Measurements from ENCODE around the gene ZBTB24. TPM values are rescaled to one million over a fixed set of nuclear protein-coding genes. Genes with fewer than 3 reads are reported as not detected.

ZBTB24 gene
- polyA plus RNA-seq, 6 donors from 2014 or later: 12.0 to 18.5 (median 16.3) TPM

DNA sequence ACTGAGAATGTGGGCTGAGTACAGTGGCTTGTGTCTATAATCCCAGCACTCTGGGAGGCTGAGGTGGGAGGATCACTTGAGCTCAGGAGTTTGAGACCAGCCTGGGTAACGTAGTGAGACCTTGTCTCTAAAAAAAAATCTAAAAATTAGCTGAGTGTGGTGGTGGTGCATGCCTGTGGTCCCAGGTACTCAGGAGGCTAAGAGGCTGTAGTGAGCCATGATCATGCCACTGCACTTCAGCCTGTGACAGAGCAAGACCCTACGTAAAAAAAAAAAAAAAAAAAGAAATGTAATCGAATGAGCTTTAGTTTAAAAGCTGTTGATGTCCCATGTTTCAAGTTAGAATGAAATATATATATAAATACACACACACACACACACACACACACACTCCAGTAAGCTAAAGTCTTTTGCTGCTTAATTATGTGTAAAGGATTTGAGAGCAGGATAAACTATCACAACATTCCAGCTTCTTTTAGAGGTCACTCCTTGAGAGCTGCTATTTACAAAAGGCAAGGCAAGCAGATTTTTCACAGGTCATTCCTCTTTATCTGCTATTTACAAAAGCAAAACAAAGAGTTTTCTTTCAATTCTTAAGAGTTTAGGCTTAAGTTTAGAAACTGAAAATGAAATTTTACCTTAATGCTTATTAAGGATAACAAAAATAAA is 22.7 kb downstream of the ZBTB24 start:
- Mint-ChIP-seq H3K27me3 (no peaks in the 10 kb centered on the region), H3K27ac (peak overlapping the region; percentile 78 to 100 (median 96)), H3K4me1 (peaks cover 43 to 72% (median 54%) of the 10 kb centered on the region in 3 donors), H3K36me3 (peaks cover 9 to 15% of the 10 kb centered on the region in 2 donors), H3K9me3 (peaks cover 0 to 9% (median 0%) of the 10 kb centered on the region in 7 donors), H3K4me3 (peak overlapping the region in 1 of 8 donors; percentile 36)
- no peak for ATAC-seq (ENCODE audit: low read depth in 2 of 2)
- no peak for DNase-seq

DNA sequence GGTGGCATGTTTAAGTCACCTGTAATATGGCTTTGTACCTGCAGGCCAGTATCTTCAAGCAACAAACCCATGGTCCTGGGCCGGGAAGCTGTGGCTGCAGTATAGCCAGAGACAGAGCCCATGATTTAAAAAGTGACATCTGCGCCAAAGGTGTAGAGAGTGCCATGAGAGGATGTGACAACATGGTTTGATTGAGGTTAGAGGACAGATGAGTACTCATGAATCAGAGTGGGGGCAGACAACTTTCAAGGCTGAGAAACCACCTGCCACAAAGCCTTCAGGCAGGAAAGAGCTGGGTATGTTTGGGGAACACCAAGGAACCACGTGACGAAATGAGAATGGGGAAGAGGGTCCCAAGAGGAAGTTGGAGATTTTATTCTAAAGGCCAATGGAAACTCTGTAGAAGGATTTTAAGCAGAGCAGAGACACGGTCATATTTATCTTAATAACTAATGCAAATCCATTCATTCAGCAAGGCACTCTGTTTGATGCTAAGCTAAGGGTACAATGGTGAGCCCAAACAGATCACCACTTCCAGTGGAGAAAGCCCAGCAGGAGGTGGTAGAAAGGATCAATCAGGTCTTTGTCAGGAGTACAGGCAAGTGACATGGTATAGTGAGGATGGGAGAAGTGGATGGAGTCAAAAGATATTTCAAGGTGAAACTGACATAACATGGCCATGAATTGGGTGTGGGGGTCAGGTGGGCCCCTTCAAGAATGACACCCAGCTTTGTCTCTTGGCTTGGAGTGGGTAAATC is 24.1 kb downstream of the ZBTB24 start:
- H3K4me1 Mint-ChIP-seq: peaks cover 53 to 72% (median 61%) of the 10 kb centered on the region in 3 donors
- DNase-seq (peak; percentile 82), ATAC-seq (ENCODE audit: low read depth in 2 of 2) (peak; percentile 17 to 19)
- peak overlapping the region; percentile 90 to 100 (median 96) for H3K27ac Mint-ChIP-seq
- H3K4me3 Mint-ChIP-seq: peak overlapping the region; percentile 3 to 100 (median 56)
- no peaks in the 10 kb centered on the region for H3K27me3 Mint-ChIP-seq
- peaks cover 0 to 10% (median 0%) of the 10 kb centered on the region in 7 donors for H3K9me3 Mint-ChIP-seq
- peaks cover 8 to 13% of the 10 kb centered on the region in 2 donors for H3K36me3 Mint-ChIP-seq

DNA sequence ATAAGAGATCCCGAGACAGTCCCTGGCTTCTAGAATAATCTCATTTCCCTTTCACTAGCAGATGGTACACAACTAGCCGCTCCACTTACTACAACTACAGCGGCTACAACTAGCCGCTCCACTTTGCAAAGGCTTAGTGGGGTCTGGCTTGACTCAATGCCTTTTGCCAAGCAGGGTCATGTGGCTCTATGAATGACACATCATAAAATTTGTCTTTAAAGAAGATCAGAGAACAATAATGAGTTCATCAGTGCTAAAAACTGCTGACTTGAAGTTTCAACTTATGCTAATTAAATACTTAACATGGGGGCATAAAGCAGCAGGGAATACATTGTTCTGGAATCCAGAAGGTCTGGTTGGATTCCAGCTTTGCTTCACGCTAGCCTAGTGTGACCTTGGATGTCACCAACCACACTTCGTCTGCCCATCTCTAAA is 25.4 kb downstream of the ZBTB24 start:
- peaks cover 0 to 10% (median 0%) of the 10 kb centered on the region in 7 donors for H3K9me3 Mint-ChIP-seq
- H3K4me3 Mint-ChIP-seq: peak overlapping the region; percentile 3 to 100 (median 96)
- H3K27ac Mint-ChIP-seq: peak overlapping the region; percentile 89 to 100 (median 97)
- ATAC-seq (ENCODE audit: low read depth in 2 of 2): no peak
- H3K36me3 Mint-ChIP-seq: peaks cover 8 to 13% of the 10 kb centered on the region in 2 donors
- peaks cover 57 to 81% (median 74%) of the 10 kb centered on the region in 3 donors for H3K4me1 Mint-ChIP-seq
- no peaks in the 10 kb centered on the region for H3K27me3 Mint-ChIP-seq
- no peak for DNase-seq

DNA sequence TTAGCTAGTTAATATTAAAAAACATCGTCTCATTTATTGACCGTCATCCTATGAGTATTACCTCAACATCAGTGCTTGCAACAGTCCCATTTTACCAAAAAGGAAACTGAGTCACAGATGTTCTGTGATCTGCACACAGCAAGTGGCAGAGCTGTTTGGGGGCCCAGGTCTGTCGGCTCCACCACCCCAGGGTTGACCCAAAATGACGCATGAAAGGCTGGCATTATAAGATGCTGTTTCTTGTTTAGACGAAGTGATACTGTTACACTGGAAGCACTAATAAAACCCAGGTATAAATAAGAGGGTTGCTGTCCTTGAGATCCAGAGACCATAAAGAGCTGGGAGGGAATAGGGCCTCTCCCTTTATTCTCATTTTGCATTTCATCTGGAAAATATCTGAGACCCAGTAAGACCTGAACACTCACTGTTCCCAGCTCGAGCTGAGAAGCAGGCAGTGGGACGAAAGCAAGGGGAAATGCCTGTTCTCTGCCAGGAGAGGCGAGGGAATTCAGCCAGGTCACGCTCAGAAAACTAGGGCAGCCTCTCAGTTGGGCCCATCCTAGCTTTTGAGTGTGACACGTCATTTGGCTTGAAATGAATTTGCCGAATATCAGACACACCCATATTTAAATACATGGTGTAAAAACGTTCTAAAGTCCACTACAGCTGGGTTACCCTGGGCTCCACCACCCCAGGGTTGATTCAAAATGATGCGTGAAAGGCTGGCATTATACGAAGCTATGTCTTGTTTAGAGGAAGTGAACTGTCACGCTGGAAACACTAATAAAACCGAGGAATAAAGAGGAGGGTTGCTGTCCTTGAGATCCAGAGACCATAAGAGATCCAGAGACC is 26.1 kb downstream of the ZBTB24 start:
- Mint-ChIP-seq H3K9me3 (peaks cover 0 to 10% (median 0%) of the 10 kb centered on the region in 7 donors), H3K27me3 (no peaks in the 10 kb centered on the region), H3K4me1 (peaks cover 57 to 81% (median 74%) of the 10 kb centered on the region in 3 donors), H3K27ac (peak overlapping the region; percentile 89 to 100 (median 97)), H3K4me3 (peak overlapping the region; percentile 85 to 100 (median 98)), H3K36me3 (peaks cover 4 to 8% of the 10 kb centered on the region in 2 donors)
- no peak for DNase-seq
- no peak for ATAC-seq (ENCODE audit: low read depth in 2 of 2)

DNA sequence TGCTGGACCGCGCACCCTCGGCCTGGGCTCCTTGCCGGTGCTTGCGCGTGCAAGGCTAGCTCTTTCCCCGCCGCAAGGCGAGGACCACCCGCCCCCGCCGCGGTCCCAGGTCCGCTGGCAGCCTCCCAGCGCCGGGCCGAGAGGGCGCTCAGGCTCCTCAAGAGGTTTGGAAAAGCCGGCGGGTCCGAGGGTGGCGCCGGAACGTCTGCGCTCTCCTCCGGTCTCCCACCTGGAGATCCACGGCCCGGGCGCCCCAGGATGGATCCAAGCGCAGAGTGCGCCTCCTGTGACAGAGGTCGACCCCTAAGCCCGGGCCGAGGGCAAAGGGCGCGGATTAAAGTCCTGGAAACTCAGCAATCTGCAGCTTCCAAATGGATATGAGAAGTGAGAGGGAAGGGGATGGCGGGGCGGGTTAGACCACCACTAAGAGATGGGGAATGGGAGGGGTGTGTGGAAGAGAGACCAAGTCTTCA is 26.9 kb downstream of the ZBTB24 start:
- ATAC-seq (ENCODE audit: low read depth in 2 of 2) (no peak), DNase-seq (no peak)
- H3K36me3 Mint-ChIP-seq: peaks cover 0 to 3% of the 10 kb centered on the region in 2 donors
- peak overlapping the region; percentile 85 to 100 (median 98) for H3K4me3 Mint-ChIP-seq
- H3K27me3 Mint-ChIP-seq: no peaks in the 10 kb centered on the region
- H3K4me1 Mint-ChIP-seq: peaks cover 59 to 84% (median 77%) of the 10 kb centered on the region in 3 donors
- H3K9me3 Mint-ChIP-seq: peaks cover 0 to 7% (median 0%) of the 10 kb centered on the region in 7 donors
- peak overlapping the region; percentile 96 to 100 (median 100) for H3K27ac Mint-ChIP-seq

DNA sequence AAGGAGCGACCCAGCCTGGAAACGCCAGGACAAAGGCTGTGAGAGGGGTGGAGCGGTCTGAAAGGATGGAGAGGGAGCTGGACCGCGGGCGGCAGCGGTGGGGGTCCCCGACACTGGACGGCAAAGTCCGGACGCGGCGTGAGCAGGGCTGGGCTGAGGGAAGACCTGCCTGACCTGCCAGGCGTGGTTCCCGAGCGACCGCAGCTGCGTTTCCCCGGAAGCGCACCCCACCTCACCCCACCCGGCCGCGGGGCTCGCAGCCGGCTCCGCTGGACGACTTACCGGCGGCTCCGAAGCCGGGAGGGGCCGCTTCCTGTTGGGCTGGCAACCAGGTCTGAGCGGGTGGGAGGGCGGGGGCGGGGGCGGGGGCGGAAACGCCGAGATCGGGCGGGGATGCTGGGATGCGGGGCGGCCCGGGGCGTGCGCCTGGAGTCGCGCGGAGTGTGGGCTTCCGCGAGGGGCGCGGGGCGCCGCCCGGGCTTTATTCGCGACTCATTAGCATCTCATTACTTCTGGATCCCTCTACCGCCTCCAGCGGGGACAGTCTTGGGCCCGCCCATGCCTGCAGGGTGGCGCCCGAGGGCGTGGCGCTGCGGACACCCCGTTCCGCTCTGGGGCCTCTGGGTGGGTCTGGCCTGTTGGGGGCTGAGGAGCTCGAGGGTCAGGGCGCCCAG is 27.4 kb downstream of the ZBTB24 start, which contains the start of gene MICAL1:
TSS of gene MICAL1 (minus strand) at position 336 of the 674 bp plus-strand sequence. CDS start 1,576 bp downstream, outside the sequence.
- Mint-ChIP-seq H3K36me3 (no peaks in the 10 kb centered on the region), H3K9me3 (peaks cover 0 to 3% (median 0%) of the 10 kb centered on the region in 7 donors), H3K4me3 (peak within 1 kb of the TSS; percentile 94 to 100 (median 99)), H3K4me1 (peaks cover 63 to 84% (median 81%) of the 10 kb centered on the region in 3 donors), H3K27me3 (no peaks in the 10 kb centered on the region), H3K27ac (peak within 1 kb of the TSS; percentile 100)
- ATAC-seq (ENCODE audit: low read depth in 2 of 2) (peak; percentile 55 to 57), DNase-seq (peak; percentile 94)

DNA sequence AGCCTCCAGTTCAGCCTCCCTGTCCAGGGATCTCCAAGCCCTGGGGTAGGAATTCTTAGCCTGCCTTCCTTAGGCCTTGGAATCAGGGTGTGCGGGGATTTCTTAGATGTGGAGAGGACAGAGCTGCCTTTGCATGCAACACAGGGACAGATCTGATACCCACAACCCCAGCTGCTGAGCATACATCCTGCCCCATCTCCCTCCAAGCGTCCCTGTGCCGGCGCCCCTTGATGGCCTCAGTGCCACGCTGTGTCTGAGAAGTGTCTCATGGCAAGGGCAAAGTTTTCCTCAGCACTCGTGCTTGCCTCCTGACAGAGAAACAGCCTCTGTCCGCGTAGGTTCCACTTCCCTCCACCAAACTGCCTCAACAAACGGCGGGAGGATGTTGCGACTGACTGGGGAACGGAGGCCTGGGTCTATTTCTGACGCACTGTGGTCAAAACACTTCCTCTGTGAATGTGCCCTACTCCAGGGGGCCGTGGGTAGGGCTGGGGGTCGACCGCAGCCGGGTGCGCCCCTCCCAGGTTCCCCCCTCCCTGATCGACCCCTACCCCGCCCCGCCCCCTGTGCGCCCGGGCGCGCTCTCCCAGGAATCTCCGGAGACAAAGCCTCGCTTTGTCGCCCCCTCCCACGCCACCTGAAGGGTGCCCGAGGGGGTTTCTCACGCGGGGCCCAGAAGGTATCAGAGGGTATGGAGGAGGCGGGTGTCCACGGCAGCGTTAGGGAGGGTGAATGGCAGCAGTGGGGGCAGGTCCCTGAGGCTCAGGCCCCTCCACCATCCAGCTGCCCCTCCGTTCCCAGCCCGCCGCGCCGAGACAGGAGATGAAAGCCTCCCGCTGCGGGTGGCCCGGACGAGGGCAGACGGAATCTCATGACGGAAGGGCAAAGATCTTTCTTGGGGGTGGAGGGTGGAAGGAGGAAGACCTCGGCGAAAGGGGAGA is 28.3 kb downstream of the ZBTB24 start:
- Mint-ChIP-seq H3K36me3 (no peaks in the 10 kb centered on the region), H3K4me1 (peaks cover 63 to 89% (median 84%) of the 10 kb centered on the region in 3 donors), H3K27ac (peak overlapping the region; percentile 100), H3K27me3 (no peaks in the 10 kb centered on the region), H3K9me3 (peaks cover 0 to 3% (median 0%) of the 10 kb centered on the region in 7 donors), H3K4me3 (peak overlapping the region; percentile 94 to 100 (median 99))
- ATAC-seq (ENCODE audit: low read depth in 2 of 2): peak; percentile 62 to 65
- peak; percentile 96 for DNase-seq

DNA sequence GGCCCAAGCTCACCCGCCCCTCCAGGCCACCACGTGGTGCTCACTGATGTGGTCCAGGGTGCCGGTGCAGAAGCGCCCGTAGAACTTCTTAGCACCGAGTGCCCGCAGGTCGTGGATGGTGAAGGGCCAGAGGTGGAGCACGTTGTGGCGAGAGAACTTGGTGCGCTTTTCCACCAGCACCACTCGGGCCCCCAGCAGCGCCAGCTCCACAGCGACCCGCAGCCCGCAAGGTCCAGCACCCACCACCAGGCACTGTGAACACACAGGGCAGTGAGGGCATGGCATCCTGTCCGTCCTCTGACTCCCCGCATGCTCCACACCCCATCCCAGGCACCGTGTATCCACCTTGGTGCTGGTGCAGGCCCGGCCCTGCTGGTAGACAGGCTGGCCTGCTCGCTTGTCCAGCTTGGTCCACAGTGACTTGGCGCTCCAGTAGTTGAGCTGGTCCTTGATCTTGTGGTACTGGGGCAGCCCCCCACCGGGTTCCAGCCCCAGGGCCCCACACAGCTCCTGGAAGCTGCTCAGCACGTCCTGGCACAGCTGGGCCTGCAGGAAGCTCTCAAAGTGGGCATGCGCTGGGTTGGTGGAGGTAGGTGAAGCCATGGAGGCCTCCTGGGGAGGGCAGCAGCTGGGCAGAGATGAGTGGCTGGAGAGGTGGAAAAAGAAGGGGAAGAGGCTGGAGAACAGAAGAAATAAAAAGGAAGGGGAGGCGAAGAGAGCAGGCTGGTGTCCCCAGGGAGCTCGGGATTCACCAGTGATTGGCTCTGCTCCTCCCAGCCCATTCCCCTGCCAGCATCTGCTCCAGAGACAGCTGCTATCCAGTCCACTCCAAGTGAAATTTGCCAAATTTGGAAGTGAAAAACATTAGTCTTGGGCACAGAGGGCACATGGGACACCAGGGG is 29.2 kb downstream of the ZBTB24 start:
- H3K27ac Mint-ChIP-seq: peak overlapping the region; percentile 100
- ATAC-seq (ENCODE audit: low read depth in 2 of 2): no peak
- H3K27me3 Mint-ChIP-seq: no peaks in the 10 kb centered on the region
- peaks cover 57 to 89% (median 84%) of the 10 kb centered on the region in 3 donors for H3K4me1 Mint-ChIP-seq
- H3K36me3 Mint-ChIP-seq: no peaks in the 10 kb centered on the region
- H3K9me3 Mint-ChIP-seq: peaks cover 0 to 3% (median 0%) of the 10 kb centered on the region in 7 donors
- DNase-seq: no peak
- H3K4me3 Mint-ChIP-seq: peak overlapping the region; percentile 94 to 100 (median 99)

DNA sequence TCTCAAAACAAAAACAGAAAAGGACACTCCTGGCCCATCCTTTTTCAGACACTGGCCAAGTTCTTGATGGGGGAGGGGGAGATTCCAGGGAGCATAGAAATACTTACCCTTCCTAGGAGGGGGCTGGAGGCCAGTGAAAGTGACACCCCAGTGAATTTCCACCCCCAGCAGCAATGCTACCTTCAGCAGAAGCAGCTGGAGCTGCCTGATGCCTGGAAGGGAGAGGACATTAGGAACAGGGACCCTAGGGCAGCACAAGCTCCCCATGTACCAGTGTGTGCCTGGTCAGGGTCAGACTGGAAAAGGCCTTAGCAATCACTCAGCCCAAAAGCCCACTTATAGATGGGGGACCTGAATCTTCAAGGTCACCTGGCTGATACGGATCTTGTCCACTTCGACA is 29.9 kb downstream of the ZBTB24 start:
- Mint-ChIP-seq H3K36me3 (no peaks in the 10 kb centered on the region), H3K4me3 (peak overlapping the region in 6 of 8 donors; percentile 94 to 100 (median 98)), H3K27ac (peak overlapping the region in 5 of 6 donors; percentile 100), H3K4me1 (peaks cover 59 to 88% (median 84%) of the 10 kb centered on the region in 3 donors), H3K27me3 (no peaks in the 10 kb centered on the region), H3K9me3 (peaks cover 0 to 3% (median 0%) of the 10 kb centered on the region in 7 donors)
- DNase-seq: no peak
- ATAC-seq (ENCODE audit: low read depth in 2 of 2): no peak

DNA sequence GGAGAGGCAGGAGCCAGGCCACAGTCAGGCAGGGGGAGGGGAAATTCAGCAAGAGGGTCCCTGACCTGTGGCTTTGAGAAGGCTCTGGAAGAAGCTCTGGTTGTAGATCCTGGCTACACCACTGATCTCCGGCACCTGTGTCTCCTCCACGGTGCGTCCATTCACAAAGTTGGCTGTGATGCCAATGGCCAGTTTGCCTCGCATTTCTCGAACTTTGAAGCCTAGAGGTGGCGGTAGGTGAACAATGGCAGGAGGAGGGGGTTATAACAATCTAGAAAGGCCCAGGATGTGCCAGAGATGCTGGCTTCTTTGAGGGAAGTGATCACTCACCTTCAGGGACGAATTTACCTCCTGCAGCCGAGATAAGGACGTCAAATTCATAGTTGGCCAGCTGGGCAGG is 30.8 kb downstream of the ZBTB24 start:
- DNase-seq (no peak), ATAC-seq (ENCODE audit: low read depth in 2 of 2) (no peak)
- no peaks in the 10 kb centered on the region for H3K27me3 Mint-ChIP-seq
- peaks cover 0 to 3% (median 0%) of the 10 kb centered on the region in 7 donors for H3K9me3 Mint-ChIP-seq
- H3K4me1 Mint-ChIP-seq: peaks cover 65 to 87% (median 83%) of the 10 kb centered on the region in 3 donors
- no peaks in the 10 kb centered on the region for H3K36me3 Mint-ChIP-seq
- peak overlapping the region in 7 of 8 donors; percentile 34 to 100 (median 94) for H3K4me3 Mint-ChIP-seq
- peak overlapping the region; percentile 78 to 100 (median 100) for H3K27ac Mint-ChIP-seq
